HFF-Myc (cell line): Measurements from ENCODE around the gene NAIF1.

Source experiments
- DNase-seq: peaks from one replicate; pipeline ENCODE4 v3.0.0-alpha.2; 2011; ENCODE audit warnings: low read depth; ENCODE audit errors: extremely low read depth
- H3K4me3 ChIP-seq: replicated peaks from 2 replicates; pipeline ENCODE4 v1.5.1; 2011; ENCODE audit warnings: low read depth, mild to moderate bottlenecking, control low read depth, low read length
- CTCF ChIP-seq: IDR thresholded peaks from 2 replicates; pipeline ENCODE4 v1.5.1; 2012; ENCODE audit warnings: mild to moderate bottlenecking, low read depth, low read length, control low read depth; ENCODE audit errors: missing control alignments

Gene NAIF1

GRCh38 chr9:128021098-128021497, 46.0 kb downstream of the NAIF1 start:
- DNase-seq = no peak
- H3K4me3 ChIP-seq = no peak overlapping the region
- no peak for TF ChIP-seq CTCF

DNA sequence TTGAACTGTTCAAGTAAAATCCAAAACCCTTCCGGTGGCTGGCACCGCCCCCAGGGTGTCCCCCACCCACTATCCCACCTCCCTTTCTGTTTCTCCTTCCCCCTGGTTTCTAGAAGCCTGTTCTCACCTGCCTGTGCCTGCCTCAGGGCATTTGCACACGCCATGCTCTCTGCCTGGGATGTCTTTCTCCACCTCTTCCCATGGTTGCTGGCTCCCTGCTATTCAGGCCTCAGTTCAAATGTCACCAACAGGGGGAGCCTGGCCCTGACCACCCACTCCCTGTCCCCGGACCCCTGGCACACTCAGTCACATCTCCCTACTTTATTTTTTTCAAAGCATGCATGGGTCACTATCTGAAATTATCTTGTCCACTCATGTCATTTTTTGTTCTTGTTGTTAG, 46.4 kb downstream of the NAIF1 start:
- DNase-seq = no peak
- no peak overlapping the region for H3K4me3 ChIP-seq
- peak; percentile 35 for TF ChIP-seq CTCF

DNA sequence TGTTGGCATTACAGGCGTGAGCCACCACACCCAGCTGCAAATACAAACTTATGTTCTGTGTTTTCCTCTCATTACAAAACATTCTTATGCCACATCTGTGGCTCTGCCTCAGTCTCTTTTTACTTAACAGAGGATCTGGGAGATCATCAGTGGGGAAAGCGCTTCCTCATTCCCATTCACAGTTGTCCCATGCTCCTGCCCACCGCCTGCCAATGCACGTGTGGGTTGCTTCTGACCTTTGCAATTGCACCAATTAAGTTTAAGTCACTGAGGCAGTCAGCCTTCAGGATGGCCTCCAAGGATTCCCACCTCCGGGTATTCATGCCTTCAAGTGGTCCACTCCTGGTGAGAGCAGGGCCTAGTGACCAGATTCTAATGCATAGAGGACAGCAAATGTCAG, 51.4 kb downstream of the NAIF1 start:
- no peak overlapping the region for H3K4me3 ChIP-seq
- TF ChIP-seq CTCF = no peak
- DNase-seq = no peak
